ENCODE results near the gene MAP2K3. TPM values are rescaled to one million over a fixed set of nuclear protein-coding genes. Genes with fewer than 3 reads are reported as not detected.
"Not testable (repeated sequence)": the region's sequence is repeated elsewhere in the genome, so short reads cannot be mapped to it uniquely, and the experiment has no call there.

The MAP2K3 gene
- total RNA-seq, 4 donors from 2014 or later: 3.3 to 37.0 (median 12.5) TPM

DNA sequence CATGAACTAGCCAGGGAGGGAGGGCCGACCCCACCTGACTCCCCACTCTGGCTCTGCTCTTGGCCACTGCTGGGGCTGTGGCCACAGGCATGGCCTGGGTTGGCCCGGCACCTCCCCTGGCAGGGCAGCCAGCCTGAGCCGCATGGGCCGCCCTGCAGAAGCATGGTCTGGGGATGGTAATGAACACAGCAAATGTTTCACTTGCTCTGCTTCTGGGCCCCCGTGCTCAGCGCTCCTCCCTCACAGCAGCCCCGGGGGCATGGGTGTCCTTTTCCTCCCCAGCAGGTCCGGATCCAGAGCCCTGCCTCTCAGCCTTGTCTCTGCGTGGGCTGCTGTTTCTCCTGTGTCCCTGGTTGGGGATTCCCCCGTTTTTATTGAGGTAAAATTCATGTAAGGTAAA is 60.7 kb downstream of the MAP2K3 start:
- H3K36me3 ChIP-seq: no peaks in the 10 kb centered on the region
- H3K4me1 ChIP-seq: no peaks in the 10 kb centered on the region
- no peak overlapping the region for H3K4me3 ChIP-seq
- intact Hi-C loops (cut with DNase I; ENCODE audit: low total_unique reads): no loop called here
- H3K9me3 ChIP-seq: no peaks in the 10 kb centered on the region
- no peak overlapping the region for H3K27ac ChIP-seq
- no peaks in the 10 kb centered on the region for H3K27me3 ChIP-seq
- TF ChIP-seq, protein P1, sequence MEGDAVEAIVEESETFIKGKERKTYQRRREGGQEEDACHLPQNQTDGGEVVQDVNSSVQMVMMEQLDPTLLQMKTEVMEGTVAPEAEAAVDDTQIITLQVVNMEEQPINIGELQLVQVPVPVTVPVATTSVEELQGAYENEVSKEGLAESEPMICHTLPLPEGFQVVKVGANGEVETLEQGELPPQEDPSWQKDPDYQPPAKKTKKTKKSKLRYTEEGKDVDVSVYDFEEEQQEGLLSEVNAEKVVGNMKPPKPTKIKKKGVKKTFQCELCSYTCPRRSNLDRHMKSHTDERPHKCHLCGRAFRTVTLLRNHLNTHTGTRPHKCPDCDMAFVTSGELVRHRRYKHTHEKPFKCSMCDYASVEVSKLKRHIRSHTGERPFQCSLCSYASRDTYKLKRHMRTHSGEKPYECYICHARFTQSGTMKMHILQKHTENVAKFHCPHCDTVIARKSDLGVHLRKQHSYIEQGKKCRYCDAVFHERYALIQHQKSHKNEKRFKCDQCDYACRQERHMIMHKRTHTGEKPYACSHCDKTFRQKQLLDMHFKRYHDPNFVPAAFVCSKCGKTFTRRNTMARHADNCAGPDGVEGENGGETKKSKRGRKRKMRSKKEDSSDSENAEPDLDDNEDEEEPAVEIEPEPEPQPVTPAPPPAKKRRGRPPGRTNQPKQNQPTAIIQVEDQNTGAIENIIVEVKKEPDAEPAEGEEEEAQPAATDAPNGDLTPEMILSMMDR (IDR thresholded peaks at IDR 0.05): no peak
- no peak for TF ChIP-seq POLR2A (IDR thresholded peaks at IDR 0.05)
- DNase-seq: peak in 1 of 2 donors; percentile 9

DNA sequence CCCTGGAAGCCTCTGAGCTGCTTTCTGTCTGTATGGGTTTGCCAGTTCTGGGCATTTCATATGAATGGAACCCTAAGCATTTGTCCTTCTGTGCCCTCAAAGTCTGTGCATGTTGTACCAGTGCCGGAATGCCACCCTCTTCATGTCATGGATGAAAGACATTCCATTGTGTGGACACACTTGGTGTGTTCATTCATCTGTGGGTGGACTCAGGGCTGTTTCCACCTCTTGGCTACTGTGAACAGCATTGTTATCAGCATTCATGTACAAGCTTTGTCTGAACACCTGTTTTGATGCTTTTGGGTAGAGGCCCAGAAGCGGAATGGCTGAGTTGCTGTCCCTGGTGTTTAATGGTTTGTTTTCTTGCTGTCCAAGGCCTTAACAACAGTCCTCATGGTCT is 61.6 kb downstream of the MAP2K3 start:
- H3K9me3 ChIP-seq; DNase-seq; H3K4me3 ChIP-seq; H3K27ac ChIP-seq; H3K27me3 ChIP-seq; H3K4me1 ChIP-seq; H3K36me3 ChIP-seq; intact Hi-C loops (cut with DNase I; ENCODE audit: low total_unique reads): not testable (repeated sequence)

DNA sequence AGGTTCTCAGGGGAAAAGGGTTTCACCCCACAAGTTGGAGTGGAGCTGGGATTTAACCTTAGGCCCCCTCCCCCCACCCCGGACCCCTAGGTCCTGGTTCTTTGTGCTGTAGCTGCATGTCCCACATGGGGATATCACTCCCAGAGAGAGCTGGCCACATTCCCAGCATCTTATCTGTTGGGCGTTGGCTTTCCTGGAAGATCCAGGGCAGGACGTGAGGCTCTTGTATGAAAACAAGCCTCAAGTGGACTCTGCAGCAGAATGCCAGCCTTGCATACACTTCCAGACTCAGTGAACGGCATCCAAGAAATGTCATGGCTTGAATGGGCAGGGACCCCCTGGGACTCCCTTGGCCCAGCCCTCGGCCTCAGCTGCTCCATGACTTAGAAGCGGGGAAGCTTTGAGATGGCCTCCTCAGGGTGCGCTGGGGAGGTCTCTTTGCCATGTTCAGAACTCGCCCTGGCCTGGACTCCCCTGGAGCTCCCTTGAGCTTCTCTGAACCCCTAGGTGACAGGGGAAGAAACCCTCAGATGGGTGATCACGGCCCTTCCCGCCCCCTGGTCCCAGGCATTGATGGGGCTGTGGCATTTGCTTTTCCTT is 62.2 kb downstream of the MAP2K3 start:
- H3K4me3 ChIP-seq; DNase-seq; H3K9me3 ChIP-seq; H3K36me3 ChIP-seq; H3K4me1 ChIP-seq; intact Hi-C loops (cut with DNase I; ENCODE audit: low total_unique reads); H3K27ac ChIP-seq; H3K27me3 ChIP-seq: not testable (repeated sequence)

DNA sequence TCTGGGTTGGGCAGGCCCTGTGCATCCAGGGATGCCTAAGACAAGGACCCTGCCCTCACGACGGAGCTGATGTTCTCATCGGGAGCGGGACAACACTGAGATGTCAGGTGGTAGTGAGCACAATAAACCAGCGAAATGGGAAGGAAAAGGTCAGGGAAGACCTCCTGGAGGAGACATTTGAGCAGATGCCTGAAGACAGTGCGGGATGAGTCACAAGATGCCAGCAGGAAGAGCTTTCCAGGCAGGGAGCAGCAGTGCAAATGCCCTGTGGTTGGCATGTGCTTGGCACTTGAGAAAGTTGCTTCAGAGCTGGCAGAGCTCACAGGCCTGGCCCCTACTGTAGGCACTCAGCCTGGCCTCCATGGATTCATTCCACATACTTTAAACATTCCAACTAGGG is 63.1 kb downstream of the MAP2K3 start:
- H3K27ac ChIP-seq; H3K9me3 ChIP-seq; DNase-seq; H3K4me3 ChIP-seq; H3K27me3 ChIP-seq; intact Hi-C loops (cut with DNase I; ENCODE audit: low total_unique reads); H3K36me3 ChIP-seq; H3K4me1 ChIP-seq: not testable (repeated sequence)

DNA sequence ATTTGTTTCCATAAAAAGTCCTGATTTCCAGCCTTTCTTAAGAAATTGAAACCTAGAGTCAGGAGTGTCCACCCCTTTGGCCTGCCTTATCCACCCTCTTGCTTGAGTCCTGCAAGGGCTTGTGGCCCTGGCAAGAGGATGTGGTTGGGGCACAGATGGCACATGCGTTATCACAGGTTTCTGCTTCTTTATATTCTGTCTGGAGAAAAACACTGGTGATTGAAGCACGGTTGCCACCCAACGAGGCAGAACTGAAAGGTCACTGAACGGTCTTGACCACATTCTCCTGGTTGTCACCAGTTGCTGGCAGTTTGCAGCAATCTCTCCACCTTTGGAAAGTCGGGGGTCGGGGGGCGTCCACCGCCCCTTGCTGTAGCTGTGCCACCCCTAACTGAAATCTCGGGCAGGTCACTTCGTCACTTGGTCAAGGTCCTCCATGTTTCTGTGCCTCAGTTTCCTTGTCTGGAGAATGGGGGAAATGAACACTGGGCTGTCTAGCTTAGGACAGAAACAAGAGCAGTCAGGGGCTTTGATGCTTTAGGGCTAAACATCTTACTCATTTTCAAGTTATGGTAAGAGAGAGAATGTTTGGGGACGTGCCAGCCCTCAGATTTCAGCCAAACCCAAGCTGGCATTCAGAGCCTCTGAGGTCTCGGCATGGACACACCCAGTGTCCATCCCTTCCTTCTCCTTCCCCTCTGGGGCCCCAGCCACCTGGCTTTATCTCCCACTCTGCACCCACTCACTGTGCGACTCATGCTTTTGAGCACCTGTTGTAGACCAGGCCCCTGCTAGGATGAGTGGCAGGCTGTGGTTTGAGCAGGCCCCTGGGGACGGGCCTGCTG is 63.8 kb downstream of the MAP2K3 start:
- H3K27me3 ChIP-seq; H3K27ac ChIP-seq; H3K36me3 ChIP-seq; H3K4me3 ChIP-seq; H3K9me3 ChIP-seq; H3K4me1 ChIP-seq; intact Hi-C loops (cut with DNase I; ENCODE audit: low total_unique reads): not testable (repeated sequence)
- DNase-seq: peak in 1 of 2 donors; percentile 10

DNA sequence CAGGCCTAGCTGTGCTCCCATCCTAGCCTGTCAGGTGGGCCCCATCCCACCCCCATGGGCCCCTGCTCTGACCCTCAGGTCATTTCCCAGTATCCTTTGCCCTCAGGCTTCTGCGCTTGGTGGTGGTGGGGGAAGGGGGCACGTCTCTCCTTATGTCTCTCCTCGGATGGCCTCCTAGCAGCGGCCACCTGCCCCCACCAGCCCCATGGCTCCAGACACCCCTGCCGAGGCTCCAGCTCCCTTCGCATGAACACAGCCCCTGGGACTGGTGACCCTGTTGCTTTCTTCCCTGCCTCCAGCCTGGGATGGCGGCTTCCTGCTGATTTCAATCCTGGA is 64.4 kb downstream of the MAP2K3 start:
- DNase-seq; H3K9me3 ChIP-seq; intact Hi-C loops (cut with DNase I; ENCODE audit: low total_unique reads); H3K36me3 ChIP-seq; H3K27ac ChIP-seq; H3K4me3 ChIP-seq; H3K4me1 ChIP-seq; H3K27me3 ChIP-seq: not testable (repeated sequence)

DNA sequence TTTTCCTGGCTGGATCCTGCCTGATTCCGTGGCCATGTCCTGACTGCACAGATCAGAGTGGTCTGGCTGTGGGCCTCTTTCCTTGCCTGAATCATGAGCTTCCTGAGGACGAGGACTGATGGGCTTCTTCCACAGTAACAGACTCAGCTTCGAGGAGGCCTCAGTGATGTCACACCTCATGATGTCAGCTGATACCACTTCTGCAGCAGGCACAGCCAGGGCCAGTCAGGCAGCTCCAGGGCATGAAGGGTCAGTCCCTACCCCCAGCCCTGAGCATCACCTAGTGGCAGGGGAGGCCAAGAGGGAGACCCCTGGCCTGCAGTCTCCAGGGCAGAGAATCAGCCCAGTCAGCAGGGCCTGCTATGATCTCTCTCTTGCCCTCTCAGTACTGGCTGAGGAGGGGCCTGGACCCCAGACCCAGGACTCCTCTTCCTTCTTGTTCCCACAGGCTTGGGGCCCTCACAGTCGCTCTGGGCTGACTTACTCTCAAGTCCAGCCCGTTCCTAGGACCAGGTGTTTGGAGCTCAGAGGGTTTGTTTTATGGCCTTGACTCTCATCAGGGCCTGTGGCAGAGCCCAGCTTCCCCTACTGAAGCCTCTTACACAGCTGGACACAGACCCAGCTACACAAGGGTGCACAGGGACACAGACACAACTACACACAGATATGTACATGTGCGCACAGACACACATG is 65.0 kb downstream of the MAP2K3 start:
- intact Hi-C loops (cut with DNase I; ENCODE audit: low total_unique reads); H3K27me3 ChIP-seq; H3K4me1 ChIP-seq; H3K36me3 ChIP-seq; H3K27ac ChIP-seq; H3K4me3 ChIP-seq; H3K9me3 ChIP-seq: not testable (repeated sequence)
- DNase-seq: peak in 1 of 2 donors; percentile 8

DNA sequence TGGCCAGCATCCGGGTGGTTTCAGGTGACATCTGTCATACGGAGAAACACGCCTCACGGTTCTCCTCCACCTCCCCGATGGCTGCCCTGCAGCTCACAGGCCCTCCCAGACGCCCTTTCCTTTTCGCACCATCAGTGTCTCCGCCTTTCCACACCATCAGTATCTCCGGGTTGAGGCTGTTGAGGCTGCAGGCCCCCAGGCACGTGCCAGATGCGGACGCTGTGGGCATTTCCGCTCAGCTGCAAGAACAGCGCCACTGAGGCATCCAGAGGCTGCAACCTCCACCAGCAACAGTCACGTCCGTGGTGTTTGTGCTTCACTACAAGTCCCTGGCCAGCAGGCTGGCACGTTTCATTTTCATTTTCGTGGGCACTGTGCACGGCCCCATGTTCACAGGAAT is 66.0 kb downstream of the MAP2K3 start:
- intact Hi-C loops (cut with DNase I; ENCODE audit: low total_unique reads); H3K9me3 ChIP-seq; H3K27me3 ChIP-seq; DNase-seq; H3K36me3 ChIP-seq; H3K4me1 ChIP-seq; H3K27ac ChIP-seq; H3K4me3 ChIP-seq: not testable (repeated sequence)
